COR-L47 (cell line): ENCODE results near the gene RSF1.

Source experiments
- DNase-seq: peaks from one replicate; lab custom pipeline; 2025; lab: John Stamatoyannopoulos, UW

Gene RSF1

DNA sequence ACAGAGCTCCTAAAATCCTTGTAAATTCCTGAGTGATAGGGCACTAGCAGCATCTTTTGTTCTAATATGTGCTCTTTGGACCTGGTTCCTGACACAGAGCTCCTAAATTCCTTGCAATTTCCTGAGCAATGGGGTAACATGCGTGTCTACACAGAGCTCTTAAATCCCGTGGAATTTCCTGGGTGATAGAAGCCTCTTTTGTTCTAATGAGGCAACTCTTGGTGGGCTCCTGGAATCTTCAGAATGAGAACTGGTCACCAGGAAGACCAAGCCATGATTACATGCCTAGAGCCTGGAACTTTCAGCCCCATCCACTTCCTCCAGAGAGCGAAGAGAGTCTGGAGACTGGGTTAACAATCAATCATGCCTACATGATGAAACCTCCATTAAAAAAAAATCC lies 19.0 kb downstream of the RSF1 start:
- no peak for DNase-seq

DNA sequence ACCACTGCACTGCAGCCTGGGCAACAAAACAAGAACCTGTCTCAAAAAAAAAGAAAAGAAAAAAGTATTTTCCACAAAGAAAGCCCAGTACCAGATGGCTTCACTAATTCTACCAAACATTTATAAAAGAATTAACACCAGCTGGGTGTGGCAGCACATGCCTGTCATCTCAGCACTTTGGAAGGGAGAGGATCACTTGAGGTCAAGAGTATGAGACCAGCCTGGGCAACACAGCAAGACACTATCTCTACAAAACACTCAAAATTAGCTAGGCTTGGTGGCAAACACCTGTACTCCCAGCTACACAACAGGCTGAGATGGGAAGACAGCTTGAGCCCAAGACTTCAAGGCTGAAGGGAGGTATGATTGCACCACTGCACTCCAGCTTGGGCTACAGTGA lies 20.1 kb downstream of the RSF1 start:
- DNase-seq: no peak

DNA sequence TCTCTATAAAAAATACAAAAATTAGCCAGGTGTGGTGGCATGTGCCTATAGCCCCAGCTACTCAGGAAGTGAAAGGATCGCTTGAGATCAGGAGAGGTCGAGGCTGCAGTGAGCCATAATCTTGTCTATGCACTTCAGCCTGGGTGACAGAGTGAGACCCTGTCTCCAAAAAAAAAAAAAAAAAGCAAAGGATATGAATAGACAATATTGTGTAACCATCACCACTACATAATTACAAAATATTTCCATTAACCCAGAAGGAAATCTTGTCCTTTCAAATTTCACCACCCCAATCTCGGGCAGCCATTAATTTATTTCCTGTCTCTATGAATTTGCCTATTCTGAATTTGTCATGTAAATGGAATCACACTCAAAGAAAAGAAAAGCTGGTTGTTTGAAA lies 21.2 kb downstream of the RSF1 start:
- DNase-seq: no peak

DNA sequence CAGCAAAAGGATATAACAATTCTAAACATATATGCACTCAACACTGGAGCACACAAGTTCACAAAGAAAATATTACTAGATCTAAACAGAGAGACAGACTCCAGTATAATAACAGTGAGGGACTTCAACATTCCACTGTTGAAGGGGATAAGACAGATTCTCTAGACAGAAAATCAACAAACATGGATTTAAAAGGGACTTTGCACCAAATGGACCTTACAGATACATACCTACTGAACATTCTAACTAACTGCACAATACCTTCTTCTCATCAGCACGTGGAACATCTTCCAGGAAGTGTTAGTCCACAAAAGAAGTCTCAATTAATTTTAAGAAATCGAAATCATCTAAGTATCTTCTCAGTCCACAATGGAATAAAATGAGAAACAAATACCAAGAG lies 26.6 kb downstream of the RSF1 start:
- DNase-seq: no peak

DNA sequence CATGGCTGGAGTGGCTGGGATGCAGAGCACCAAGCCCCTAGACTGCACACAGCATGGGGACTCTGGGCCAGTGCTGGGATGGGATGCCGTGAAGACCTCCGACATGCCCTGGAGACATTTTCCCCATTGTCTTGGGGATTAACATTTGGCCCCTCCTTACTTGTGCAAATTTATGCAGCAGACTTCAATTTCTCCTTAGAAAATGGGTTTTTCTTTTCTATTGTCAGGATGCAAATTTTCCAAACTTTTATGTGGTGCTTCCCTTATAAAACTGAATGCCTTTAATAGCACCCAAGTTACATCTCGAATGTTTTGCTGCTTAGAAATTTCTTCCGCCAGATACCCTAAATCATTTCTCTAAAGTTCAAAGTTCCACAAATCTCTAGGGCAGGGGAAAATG lies 29.2 kb downstream of the RSF1 start:
- DNase-seq: no peak

DNA sequence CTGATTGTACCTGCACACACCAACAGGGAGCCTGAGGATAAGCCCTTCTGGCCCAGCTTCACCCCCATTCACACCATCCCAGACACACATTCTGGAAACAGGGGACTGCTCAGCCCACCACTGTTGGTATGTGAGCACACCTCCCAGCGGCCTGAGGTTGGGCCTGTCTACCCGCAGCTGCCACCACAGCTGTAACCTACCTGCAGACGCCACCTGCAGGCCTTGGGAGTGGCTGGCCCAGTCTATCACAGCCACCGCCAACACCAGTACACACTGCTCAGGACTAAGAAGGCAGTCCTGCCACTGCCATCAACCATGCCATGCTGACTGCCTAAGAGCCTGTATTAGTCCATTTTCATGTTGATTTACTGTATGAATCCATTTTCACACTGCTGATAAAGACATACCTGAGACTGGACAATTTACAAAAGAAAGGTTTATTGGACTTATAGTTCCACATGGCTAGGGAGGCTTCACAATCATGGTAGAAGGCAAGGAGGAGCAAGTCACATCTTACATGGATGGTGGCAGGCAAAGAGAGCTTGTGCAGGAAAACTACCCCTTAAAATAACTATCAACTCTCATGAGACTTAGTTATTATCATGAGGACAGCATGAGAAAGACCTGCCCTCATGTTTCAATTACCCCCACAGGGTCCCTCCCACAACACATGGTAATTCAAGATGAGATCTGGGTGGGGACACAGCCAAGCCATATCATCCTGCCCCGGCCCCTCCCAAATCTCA lies 30.6 kb downstream of the RSF1 start:
- no peak for DNase-seq

DNA sequence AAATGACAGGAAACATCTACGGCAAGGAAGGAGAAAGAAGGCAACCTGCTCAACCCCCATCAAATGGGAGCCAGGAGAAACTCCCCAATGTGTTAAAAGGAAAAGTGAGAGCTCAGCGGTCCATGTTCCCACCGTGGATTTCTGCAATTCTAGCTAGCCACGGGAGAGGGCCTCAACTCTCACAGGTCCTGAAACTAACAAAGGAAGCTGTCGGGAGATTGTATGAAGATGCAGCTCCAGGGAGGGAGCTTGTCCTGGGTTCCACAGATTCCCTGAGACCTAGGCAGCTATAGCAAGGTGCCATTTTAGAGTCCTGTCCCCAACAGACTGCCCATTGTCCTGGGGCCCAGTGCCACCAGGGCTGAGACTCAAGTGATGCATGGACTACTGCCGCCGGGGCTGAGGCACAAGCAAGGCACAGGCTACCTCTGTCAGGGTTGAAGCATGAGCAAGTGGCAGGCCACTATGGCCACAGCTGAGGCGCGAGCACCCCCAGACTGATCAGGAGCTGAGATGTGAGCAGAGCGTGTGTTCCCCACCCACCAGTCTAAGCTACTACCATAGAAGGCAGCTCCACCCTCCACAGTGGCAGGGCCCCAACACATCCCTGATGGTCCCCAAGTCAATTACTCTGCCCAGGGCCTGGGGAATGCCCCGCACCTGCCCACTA lies 31.3 kb downstream of the RSF1 start:
- no peak for DNase-seq

DNA sequence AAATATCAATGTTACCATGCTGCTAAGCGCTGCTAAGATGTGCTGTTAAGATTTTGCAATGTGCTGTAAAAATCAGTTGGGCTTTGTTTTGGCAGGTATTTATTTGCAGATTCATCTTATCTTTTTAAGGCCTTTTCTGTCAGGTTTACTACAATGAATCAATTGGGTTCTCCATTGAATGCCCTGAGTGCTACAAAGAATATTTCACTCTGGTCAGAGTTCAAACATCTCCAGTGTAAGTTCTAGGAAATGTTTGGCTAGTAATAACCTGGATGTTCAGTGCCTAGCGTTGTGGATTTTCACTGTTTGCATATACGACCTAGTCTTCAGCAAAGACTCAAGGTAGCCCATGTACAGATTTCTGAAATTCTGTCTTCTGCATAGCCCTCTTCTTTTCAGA lies 36.0 kb downstream of the RSF1 start:
- DNase-seq: no peak

DNA sequence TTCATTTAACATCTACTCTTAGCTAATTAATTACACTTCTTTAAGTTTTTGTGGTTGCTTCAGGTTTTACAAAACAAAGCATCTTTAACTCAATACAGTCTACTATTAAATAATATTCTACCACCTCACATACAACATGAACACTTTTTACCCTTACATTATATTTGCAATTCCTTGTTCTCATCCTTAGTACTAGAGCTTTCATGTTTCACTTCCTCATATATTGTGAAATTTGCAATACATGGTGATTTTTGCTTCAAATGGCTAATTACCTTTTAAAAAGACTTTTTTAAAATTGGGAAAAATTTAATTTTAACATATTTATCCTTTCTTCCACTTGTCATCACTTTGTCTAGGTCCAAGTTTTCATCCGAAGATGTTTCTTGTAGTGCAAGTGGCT lies 37.5 kb downstream of the RSF1 start:
- no peak for DNase-seq

DNA sequence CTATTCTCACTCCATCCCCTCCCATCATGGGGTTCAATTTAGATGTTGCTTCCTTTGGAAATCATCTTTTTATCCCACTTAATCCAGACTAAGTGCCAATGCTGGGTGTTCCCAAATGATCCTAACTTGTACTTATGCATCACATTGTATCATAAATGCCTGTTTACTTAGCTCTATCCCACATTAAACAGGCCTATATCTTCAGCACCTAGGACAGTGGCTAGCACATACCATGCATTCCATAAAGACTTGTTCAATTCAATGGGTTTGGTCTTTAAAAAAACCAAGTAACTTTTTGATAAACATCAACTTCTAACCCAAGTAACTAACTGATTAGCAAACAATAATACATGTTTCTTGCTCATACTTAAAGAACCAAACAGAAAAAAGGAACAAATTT lies 40.6 kb downstream of the RSF1 start:
- no peak for DNase-seq

DNA sequence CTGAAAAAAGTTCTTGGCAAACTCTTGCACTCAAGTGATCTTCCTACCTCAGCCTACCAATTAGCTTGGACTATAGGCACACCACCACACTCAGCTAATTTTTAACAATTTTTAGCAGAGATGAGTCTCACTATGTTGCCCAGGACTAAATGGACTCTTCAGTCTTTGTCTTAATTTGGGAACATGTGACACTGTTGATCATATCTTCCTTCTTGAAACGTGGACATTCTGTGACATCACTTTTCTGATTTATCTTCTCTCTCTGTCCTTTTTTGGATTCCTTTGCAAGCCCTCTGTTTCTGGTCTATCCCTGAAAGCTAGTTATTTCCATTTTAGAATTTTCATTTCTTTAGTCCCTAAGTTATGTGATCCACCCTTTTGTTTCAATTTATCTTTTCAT lies 42.0 kb downstream of the RSF1 start:
- no peak for DNase-seq

DNA sequence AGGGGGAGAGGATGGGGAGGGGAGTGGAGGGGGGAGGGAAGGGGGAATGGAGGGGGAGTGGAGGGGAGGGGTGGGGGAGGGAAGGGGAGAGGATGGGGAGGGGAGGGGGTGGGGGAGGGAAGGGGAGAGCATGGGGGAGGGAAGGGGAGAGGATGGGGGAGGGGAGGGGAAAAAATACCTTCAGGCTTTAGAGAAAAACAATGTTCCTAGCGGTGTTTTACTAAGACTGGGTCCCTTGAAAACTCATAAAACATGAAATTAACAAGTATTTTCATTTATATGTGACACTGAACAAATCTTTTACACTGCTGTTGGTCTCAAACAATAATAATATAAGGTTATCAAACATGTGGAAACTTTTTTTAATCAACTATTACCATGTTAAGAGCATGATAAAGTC lies 42.4 kb downstream of the RSF1 start:
- no peak for DNase-seq

DNA sequence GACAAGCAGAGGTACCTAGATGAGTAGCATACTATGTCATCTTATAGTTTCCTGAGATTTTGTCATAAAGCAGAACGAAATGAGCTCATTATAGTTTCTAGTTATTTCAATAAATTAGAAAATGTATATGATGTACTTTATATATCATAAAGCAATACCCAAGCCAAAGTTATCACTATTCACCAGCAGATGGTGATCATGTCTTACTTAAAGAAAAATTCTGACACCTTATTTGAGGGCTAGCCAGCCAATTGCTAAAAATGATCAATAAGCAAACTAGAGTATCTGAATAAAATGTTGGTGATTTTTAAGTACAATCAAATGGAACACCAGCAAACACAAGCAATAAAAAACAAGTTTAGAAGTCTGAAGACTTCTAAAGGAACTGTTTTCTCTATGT lies 44.1 kb downstream of the RSF1 start:
- DNase-seq: no peak

DNA sequence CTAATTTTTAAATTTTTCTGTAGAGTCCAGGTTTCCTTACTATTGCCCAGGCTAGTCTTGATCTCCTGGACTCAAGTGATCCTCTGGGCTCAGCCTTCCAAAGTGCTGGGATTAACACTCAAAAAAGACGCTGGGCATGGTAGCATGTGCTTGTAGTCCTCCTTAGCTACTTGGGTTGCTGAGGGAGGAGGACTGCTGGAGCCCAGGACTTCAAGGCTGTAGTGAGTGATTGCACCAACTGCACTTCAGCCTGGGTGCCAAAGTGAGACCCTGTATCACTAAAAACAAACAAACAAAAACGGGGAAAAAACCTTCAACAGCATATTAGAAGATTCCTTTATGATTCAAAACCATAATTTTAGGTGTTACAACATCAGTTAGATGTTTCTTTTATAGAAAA lies 44.6 kb downstream of the RSF1 start:
- DNase-seq: no peak

DNA sequence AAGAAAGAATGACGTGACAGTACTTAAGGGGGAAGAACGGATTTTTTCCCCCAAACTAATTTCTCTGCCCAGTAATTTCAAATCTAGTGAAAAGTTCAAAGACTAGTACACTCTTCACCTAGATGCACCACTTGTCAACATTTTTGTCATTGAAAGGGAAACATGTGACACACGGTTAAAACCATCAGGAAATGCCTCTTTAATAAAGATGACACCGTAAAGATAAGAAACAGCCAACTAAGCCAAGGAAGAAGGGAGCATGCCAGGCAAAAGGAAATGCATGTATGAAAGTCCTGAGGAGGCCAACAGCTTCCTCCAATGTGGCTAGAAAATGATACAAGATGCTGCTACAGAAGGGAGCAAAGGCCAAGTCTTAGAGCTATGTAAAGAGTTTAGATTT lies 49.4 kb downstream of the RSF1 start:
- DNase-seq: no peak

DNA sequence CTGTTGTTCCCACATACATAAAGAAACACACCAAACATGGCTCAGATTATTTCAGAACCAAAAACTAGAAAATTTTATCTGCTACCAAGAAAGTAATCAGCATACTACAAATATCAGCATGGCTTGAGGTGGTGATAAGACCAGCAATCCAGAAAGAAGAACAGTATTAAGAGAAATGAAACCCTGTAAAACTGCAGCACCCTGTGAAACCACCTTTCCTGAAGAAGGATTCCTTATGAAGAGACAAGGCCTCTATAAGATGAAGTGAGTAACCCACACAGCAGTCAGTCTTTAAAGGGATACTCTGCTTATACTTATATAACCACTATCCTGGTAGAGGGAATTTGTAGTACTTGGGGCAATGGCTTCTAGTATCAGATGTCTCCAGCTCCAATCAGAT lies 49.9 kb downstream of the RSF1 start:
- no peak for DNase-seq

DNA sequence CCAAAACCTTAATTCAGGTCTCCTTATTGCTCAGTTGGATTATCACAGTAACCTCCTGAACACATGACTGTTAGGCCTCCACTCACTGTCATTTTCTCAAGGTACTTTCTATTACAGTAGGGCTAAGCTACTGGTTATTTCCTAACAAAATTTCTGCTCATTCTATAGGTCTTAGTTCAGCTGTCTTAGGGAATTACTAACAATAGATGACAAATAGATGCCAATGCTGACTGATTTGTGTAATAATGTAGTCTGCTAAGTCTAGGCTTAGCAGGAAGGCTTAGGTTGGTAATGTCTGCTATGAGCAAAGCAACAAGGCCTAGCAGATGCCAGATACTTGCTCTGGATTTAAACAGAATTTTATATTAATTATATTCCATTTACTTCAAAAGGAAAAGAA lies 58.1 kb downstream of the RSF1 start:
- DNase-seq: no peak

DNA sequence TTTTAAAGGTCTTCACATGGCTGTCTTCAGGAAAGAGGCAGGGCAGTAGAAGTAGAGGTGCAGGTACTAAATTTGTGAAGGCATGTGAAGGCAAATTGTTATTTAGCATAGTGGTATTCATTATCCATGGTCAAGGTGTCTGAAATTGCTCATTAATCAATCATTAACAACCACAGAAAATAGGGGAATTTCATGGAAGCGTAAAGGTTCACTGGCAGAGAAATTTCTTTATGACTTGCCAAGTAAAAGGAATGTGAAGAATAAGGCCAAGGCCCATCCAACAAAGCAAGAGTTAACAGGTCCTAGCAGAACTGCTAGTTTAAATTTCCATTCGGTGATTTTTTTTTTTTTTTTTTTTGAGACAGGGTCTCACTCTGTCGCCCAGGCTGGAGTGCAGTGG lies 59.0 kb downstream of the RSF1 start:
- no peak for DNase-seq

DNA sequence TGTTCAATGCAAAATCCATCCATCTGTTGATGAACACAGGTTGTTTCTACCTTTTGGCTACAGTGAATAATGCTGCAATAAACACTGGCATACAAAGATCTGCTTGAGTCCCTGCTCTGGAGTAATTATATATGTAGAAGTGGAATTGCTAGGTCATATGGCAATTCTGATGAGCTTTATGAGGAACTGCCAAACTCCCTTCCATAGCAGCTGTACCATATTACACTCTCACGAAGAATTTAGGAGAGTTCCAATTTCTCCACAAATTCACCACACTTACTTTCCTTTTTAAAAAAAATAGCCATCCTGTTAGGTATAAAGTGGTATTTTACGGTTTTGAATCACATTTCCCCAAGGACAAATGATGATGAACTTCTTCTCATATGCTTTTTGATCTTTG lies 62.2 kb downstream of the RSF1 start:
- no peak for DNase-seq

DNA sequence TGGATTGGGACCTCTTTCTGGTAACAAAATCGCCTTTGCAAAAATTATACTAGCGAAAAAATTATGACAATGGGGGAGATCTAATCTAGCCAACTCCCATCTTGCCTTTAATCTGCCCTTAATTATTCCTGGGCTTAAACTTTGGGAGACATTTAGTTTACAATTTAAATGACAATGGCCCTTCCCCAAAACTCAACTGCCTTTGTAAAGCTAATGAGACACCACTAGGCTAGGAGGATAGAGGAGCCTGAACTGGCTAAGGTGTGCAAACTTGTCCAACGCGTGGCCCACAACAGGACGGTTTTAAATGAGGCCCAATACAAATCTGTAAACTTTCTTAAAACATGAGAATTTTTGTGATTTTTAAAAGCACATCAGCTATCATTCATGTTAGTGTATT lies 67.3 kb downstream of the RSF1 start:
- no peak for DNase-seq

DNA sequence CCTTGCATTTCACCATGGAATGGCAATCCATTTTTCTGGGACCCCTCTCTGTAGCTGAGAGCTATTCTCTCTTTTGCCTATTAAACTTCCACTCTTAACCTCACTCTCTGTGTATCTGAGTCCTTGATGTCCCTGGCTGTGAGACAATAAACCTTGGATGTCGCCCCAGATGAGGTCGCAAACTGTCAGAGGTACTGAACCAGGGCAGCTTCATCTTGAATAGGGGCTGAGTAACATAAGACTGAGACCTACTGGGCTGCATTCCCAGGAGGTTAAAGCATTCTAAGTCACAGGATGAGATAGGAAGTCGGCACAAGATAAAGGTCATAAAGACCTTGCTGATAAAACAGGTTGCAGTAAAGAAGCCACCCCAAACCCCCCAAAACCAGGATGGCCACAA lies 68.0 kb downstream of the RSF1 start:
- no peak for DNase-seq

DNA sequence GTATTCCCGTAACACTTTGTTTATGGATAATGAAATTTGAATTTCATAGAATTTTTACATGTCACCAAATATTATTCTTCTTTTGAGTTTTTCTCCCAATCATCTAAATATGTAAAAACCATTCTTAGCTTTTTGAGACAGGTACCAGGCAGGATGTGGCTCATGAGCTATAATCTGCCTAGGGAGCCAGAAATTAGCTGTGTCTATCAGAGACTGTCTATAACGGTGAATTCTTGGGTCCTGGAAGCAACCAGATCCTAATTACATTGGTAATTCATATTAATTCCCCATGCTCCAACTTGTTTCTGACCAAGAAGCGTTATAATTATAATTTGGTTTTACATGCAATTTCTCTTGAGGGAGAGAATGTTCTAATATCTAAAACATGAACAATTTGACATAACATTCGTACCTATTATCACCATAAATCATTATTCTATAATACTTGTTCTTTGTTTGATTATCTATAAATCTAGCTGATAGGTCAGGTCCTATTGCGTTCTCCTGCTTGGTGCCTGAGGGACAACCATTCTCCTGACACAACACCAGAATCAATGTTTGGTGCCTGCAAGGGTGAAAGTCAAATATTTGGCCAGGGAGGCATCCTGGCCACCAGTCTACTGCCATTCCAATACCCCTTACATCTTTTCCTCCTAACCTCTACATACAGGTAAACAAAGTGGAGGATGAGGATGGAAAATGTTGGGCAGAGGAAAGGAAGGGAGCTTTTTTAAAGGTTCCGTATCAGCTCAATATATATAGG lies 69.9 kb downstream of the RSF1 start:
- DNase-seq: no peak

DNA sequence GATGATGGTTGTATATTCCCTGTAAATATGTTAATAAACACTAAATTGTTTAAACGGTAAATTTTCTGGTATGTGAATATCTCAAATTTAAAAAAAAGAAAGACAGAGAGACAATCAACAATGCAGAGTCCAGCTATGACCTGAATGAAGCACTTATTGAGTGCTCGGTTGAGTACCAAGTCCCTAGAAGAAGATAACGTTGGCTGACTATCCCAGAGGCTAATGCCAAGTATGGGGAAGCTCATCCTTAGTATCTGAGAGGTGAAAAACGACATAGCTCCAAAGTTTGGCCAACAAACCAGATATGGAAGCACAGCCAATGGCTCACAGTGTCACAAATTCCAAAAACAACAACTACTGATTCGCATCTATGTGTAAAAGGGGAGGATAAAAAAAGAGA lies 71.3 kb downstream of the RSF1 start:
- no peak for DNase-seq
